ENCODE data around the gene HARBI1. TPM values are rescaled to one million over a fixed set of nuclear protein-coding genes. Genes with fewer than 3 reads are reported as not detected.

The HARBI1 gene, protein sequence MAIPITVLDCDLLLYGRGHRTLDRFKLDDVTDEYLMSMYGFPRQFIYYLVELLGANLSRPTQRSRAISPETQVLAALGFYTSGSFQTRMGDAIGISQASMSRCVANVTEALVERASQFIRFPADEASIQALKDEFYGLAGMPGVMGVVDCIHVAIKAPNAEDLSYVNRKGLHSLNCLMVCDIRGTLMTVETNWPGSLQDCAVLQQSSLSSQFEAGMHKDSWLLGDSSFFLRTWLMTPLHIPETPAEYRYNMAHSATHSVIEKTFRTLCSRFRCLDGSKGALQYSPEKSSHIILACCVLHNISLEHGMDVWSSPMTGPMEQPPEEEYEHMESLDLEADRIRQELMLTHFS
- total RNA-seq (2021) (4.4 to 5.6 TPM (median 5.2 TPM) in 3 replicates), Bru-seq, nascent RNA (percentile 50 among the genes with signal in this experiment)
- long read RNA-seq, experiment 1, transcript HARBI1-201 (3 exons, 1,967 nt) = major isoform, 8 of 9 reads
- long read RNA-seq, experiment 1, partial matches to known transcripts = 1 of 9 reads
- long read RNA-seq, experiment 1, other reads (novel, unspliced or antisense) = 0 of 9 reads
- long read RNA-seq, experiment 2, partial matches to known transcripts = 1 of 8 reads
- long read RNA-seq, experiment 2, other reads (novel, unspliced or antisense) = 2 of 8 reads
- long read RNA-seq, experiment 3, transcript HARBI1-201 (3 exons, 1,967 nt) = major isoform, 11 of 16 reads
- long read RNA-seq, experiment 3, partial matches to known transcripts = 2 of 16 reads
- long read RNA-seq, experiment 3, other reads (novel, unspliced or antisense) = 3 of 16 reads

DNA sequence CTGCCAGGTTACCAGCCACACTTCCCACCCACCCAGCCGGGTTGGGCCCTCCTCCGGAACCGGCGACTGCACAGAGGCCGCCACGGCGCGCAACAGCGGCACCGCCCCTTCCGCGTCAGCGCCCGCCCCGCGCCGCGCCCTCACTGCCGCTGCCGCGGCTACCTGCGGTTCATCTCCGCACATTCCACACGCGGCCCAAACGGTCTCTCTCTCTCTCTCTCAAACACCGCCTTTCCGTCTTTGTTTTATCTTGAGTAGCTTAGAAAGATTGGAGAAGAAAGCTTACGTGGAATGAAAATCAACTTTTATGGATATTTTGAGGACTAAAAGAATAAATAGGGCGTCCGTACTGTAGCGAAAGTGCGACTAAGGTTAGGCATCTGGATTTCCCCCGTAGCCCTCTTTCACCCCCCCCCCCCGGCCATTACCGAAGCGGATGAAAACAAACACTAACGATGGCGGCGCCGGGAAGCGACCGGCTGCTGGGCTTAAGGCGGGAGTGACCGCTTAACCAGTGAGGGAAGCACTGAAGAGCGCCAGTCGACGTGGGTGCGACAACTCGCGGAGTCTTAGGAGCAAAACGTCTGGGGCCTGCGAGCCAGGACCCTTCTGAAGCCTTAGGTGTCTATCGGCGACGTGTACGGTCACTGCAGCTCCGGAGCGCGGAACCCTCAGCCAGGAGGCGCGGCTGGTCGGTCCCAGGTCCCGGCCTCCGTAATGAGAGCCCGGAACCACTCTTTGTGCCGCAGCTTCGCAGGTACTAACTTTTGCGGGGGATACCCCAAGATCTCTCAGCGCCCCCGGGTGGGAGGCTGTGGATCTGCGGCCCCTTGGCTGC, at the start of gene HARBI1, which contains the start of gene ATG13:
HARBI1 (minus strand) TSS at position 94 of the 838 bp plus-strand sequence. CDS start 990 bp downstream, outside the sequence.
ATG13 (plus strand) TSS at position 420 of the 838 bp plus-strand sequence. CDS start 26,739 bp downstream, outside the sequence.
- peak within 1 kb of the TSS; percentile 93 for H3K4me3 Mint-ChIP-seq
- no peaks in the 10 kb centered on the region for H3K27me3 Mint-ChIP-seq (ENCODE audit: low read depth)
- peak; percentile 76; the same call in 1 of the 2 replicates for TF ChIP-seq MYBL2 (CRISPR knock-in tag; IDR thresholded peaks at IDR 0.05)
- TF ChIP-seq FOXK1 (CRISPR knock-in tag; IDR thresholded peaks at IDR 0.05) = peak; percentile 92
- TF ChIP-seq FOXP1 (CRISPR knock-in tag; IDR thresholded peaks at IDR 0.05; ENCODE audit: borderline replicate concordance) = 0 out of 2 replicates have a peak, but pooled peaks have one; percentile 16
- TF ChIP-seq, protein P1, sequence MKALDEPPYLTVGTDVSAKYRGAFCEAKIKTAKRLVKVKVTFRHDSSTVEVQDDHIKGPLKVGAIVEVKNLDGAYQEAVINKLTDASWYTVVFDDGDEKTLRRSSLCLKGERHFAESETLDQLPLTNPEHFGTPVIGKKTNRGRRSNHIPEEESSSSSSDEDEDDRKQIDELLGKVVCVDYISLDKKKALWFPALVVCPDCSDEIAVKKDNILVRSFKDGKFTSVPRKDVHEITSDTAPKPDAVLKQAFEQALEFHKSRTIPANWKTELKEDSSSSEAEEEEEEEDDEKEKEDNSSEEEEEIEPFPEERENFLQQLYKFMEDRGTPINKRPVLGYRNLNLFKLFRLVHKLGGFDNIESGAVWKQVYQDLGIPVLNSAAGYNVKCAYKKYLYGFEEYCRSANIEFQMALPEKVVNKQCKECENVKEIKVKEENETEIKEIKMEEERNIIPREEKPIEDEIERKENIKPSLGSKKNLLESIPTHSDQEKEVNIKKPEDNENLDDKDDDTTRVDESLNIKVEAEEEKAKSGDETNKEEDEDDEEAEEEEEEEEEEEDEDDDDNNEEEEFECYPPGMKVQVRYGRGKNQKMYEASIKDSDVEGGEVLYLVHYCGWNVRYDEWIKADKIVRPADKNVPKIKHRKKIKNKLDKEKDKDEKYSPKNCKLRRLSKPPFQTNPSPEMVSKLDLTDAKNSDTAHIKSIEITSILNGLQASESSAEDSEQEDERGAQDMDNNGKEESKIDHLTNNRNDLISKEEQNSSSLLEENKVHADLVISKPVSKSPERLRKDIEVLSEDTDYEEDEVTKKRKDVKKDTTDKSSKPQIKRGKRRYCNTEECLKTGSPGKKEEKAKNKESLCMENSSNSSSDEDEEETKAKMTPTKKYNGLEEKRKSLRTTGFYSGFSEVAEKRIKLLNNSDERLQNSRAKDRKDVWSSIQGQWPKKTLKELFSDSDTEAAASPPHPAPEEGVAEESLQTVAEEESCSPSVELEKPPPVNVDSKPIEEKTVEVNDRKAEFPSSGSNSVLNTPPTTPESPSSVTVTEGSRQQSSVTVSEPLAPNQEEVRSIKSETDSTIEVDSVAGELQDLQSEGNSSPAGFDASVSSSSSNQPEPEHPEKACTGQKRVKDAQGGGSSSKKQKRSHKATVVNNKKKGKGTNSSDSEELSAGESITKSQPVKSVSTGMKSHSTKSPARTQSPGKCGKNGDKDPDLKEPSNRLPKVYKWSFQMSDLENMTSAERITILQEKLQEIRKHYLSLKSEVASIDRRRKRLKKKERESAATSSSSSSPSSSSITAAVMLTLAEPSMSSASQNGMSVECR (CRISPR knock-in tag; IDR thresholded peaks at IDR 0.05; ENCODE audit: borderline replicate concordance) = 0 out of 2 replicates have a peak, but pooled peaks have one; percentile 27
- peak; percentile 96 for TF ChIP-seq SP1 (CRISPR knock-in tag; conservative IDR thresholded peaks at IDR 0.05)
- TF ChIP-seq, protein P2, sequence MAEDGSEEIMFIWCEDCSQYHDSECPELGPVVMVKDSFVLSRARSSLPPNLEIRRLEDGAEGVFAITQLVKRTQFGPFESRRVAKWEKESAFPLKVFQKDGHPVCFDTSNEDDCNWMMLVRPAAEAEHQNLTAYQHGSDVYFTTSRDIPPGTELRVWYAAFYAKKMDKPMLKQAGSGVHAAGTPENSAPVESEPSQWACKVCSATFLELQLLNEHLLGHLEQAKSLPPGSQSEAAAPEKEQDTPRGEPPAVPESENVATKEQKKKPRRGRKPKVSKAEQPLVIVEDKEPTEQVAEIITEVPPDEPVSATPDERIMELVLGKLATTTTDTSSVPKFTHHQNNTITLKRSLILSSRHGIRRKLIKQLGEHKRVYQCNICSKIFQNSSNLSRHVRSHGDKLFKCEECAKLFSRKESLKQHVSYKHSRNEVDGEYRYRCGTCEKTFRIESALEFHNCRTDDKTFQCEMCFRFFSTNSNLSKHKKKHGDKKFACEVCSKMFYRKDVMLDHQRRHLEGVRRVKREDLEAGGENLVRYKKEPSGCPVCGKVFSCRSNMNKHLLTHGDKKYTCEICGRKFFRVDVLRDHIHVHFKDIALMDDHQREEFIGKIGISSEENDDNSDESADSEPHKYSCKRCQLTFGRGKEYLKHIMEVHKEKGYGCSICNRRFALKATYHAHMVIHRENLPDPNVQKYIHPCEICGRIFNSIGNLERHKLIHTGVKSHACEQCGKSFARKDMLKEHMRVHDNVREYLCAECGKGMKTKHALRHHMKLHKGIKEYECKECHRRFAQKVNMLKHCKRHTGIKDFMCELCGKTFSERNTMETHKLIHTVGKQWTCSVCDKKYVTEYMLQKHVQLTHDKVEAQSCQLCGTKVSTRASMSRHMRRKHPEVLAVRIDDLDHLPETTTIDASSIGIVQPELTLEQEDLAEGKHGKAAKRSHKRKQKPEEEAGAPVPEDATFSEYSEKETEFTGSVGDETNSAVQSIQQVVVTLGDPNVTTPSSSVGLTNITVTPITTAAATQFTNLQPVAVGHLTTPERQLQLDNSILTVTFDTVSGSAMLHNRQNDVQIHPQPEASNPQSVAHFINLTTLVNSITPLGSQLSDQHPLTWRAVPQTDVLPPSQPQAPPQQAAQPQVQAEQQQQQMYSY (CRISPR knock-in tag; IDR thresholded peaks at IDR 0.05) = peak; percentile 15; the same call in 1 of the 2 replicates
- TF ChIP-seq TCF7 (CRISPR knock-in tag; IDR thresholded peaks at IDR 0.05; ENCODE audit: low read depth) = no peak
- TF ChIP-seq FOXJ3 (CRISPR knock-in tag; IDR thresholded peaks at IDR 0.05; ENCODE audit: borderline replicate concordance) = no peak
- TF ChIP-seq, protein P3, sequence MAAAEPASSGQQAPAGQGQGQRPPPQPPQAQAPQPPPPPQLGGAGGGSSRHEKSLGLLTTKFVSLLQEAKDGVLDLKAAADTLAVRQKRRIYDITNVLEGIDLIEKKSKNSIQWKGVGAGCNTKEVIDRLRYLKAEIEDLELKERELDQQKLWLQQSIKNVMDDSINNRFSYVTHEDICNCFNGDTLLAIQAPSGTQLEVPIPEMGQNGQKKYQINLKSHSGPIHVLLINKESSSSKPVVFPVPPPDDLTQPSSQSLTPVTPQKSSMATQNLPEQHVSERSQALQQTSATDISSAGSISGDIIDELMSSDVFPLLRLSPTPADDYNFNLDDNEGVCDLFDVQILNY (CRISPR knock-in tag; IDR thresholded peaks at IDR 0.05) = peak; percentile 87
- peak within 1 kb of the TSS; percentile 100 for H3K27ac Mint-ChIP-seq
- CTCF ChIA-PET = interaction anchor here (1.0 to 2.3 kb wide), 7 partner anchors 57 to 227 kb away, joined by 3 to 10 read pairs (median 3); partner anchors contain the start of gene ARHGAP1
- DNase-seq (ENCODE audit: low spot score) = peak; percentile 89
- H3K9me3 Mint-ChIP-seq = no peaks in the 10 kb centered on the region
- H3K36me3 Mint-ChIP-seq = peaks cover 10% of the 10 kb centered on the region
- peaks cover 23% of the 10 kb centered on the region for H3K4me1 Mint-ChIP-seq
- POLR2A ChIA-PET = interaction anchor here (0.8 kb wide), 1 partner anchor 24 kb away, joined by 6 read pairs; no protein-coding TSS in a partner anchor
- peak; percentile 95 for ATAC-seq

- ATAC-seq = no peak
- CTCF ChIA-PET = interaction anchor here (1.0 kb wide), 1 partner anchor 147 kb away, joined by 3 read pairs; no protein-coding TSS in a partner anchor
- no peak for DNase-seq (ENCODE audit: low spot score)
- H3K27me3 Mint-ChIP-seq (ENCODE audit: low read depth) = no peaks in the 10 kb centered on the region
- POLR2A ChIA-PET = interaction anchor here (0.6 kb wide), 1 partner anchor 15 kb away, joined by 3 read pairs; no protein-coding TSS in a partner anchor
- peaks cover 50% of the 10 kb centered on the region for H3K36me3 Mint-ChIP-seq
- H3K4me1 Mint-ChIP-seq = no peaks in the 10 kb centered on the region
- no peaks in the 10 kb centered on the region for H3K9me3 Mint-ChIP-seq
- H3K4me3 Mint-ChIP-seq = no peak overlapping the region
- peak overlapping the region; percentile 11; the same call in 1 of the 2 replicates for H3K27ac Mint-ChIP-seq
- no peak for TF ChIP-seq CTCF (IDR thresholded peaks at IDR 0.05)
- TF ChIP-seq, protein P4, sequence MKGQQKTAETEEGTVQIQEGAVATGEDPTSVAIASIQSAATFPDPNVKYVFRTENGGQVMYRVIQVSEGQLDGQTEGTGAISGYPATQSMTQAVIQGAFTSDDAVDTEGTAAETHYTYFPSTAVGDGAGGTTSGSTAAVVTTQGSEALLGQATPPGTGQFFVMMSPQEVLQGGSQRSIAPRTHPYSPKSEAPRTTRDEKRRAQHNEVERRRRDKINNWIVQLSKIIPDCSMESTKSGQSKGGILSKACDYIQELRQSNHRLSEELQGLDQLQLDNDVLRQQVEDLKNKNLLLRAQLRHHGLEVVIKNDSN (CRISPR knock-in tag; IDR thresholded peaks at IDR 0.05) = no peak
- TF ChIP-seq NFYB (CRISPR knock-in tag; conservative IDR thresholded peaks at IDR 0.05; ENCODE audit: low read depth) = no peak
- TF ChIP-seq FOXP4 (CRISPR knock-in tag; IDR thresholded peaks at IDR 0.05) = no peak
These were observed 49.5 kb upstream of the HARBI1 start for GRCh38 chr11:46666516-46666915.
